Measurements from ENCODE around the gene ZBTB16.

DNA sequence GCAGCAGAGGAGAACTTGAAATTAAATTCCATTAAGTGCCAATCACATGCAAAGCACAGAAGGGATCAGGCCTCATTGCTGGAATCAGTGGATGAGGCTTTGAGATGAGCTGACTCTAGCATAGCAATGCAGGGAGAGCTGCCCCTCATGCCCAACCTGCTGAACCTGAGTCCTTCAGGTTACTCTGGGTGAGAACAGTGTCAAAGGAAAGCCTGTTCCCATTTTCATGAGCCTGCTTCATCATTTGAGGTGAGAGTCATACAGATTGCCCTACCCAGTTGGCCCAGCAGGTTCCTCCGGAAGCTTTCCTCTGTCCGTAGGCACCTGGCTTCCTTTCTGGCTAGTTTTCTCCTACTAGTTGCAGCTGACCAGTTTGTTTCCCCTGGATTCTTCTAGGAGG, 25.9 kb upstream of the ZBTB16 start:
- no peak for TF ChIP-seq POLR2A (IDR thresholded peaks at IDR 0.05)
- TF ChIP-seq, protein P1, sequence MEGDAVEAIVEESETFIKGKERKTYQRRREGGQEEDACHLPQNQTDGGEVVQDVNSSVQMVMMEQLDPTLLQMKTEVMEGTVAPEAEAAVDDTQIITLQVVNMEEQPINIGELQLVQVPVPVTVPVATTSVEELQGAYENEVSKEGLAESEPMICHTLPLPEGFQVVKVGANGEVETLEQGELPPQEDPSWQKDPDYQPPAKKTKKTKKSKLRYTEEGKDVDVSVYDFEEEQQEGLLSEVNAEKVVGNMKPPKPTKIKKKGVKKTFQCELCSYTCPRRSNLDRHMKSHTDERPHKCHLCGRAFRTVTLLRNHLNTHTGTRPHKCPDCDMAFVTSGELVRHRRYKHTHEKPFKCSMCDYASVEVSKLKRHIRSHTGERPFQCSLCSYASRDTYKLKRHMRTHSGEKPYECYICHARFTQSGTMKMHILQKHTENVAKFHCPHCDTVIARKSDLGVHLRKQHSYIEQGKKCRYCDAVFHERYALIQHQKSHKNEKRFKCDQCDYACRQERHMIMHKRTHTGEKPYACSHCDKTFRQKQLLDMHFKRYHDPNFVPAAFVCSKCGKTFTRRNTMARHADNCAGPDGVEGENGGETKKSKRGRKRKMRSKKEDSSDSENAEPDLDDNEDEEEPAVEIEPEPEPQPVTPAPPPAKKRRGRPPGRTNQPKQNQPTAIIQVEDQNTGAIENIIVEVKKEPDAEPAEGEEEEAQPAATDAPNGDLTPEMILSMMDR (IDR thresholded peaks at IDR 0.05 in 8 of 11, conservative IDR thresholded peaks at IDR 0.05 in 3 of 11): no peak

Data from spleen (tissue), 7 donors.